Tibial nerve (tissue), 4 donors: ENCODE measurements around the gene PRSS48.

ENCODE experiments used
- EP300 ChIP-seq, 2 donors: sonication (generic); formaldehyde crosslinking; IDR thresholded peaks; one replicate each; pipeline ENCODE4 v1.6.1; 2017; ENCODE audit warnings: antibody characterized with exemption in 2 of 2, mild to moderate bottlenecking in 1 of 2
- POLR2A ChIP-seq, 2 donors: fragments of 450-650 bp; IDR thresholded peaks; one replicate each; pipeline ENCODE4 v1.6.1; 2017; ENCODE audit warnings: antibody characterized with exemption in 2 of 2, mild to moderate bottlenecking in 2 of 2, moderate library complexity in 2 of 2
- TF ChIP-seq, protein P1 (sequence below), 5 experiments: fragments of 200-600 bp in 3 of 5; fragments of 450-650 bp in 2 of 5; sonication (generic) in 3 of 5; IDR thresholded peaks; one replicate each; pipeline ENCODE4 v1.5.1; 2016 to 2019; ENCODE audit warnings: antibody characterized with exemption in 5 of 5, mild to moderate bottlenecking in 3 of 5, moderate library complexity in 2 of 5

DNA sequence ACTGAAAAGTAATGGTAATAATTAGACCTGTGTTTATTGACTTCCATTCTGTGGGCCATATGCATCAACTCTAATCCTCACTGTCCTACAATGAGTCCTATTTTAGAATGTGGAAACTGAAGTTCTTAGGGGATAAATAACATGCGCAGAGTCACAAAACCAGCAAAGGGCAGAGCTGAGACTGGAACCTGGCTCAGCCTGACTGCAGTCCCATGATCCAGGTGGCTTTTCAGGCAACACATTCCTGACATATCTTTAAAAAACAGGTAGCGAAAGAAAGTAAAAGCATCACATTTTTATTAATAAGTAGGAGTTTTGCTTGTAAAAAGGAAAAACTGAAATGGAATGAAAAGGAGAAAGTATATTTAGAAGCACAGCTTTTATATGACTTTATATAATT, 34.7 kb upstream of the PRSS48 start:
- TF ChIP-seq, protein P1, sequence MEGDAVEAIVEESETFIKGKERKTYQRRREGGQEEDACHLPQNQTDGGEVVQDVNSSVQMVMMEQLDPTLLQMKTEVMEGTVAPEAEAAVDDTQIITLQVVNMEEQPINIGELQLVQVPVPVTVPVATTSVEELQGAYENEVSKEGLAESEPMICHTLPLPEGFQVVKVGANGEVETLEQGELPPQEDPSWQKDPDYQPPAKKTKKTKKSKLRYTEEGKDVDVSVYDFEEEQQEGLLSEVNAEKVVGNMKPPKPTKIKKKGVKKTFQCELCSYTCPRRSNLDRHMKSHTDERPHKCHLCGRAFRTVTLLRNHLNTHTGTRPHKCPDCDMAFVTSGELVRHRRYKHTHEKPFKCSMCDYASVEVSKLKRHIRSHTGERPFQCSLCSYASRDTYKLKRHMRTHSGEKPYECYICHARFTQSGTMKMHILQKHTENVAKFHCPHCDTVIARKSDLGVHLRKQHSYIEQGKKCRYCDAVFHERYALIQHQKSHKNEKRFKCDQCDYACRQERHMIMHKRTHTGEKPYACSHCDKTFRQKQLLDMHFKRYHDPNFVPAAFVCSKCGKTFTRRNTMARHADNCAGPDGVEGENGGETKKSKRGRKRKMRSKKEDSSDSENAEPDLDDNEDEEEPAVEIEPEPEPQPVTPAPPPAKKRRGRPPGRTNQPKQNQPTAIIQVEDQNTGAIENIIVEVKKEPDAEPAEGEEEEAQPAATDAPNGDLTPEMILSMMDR (IDR thresholded peaks at IDR 0.05) = no peak
- no peak for TF ChIP-seq POLR2A (IDR thresholded peaks at IDR 0.05)
- TF ChIP-seq EP300 (IDR thresholded peaks at IDR 0.05) = no peak
